Activated CD4-positive, alpha-beta T cell treated with anti-CD3 and anti-CD28 coated beads, Interleukin-2, amount 10 ng/mL, durations not matched to agents 24 days and 14 days (primary cell): ENCODE measurements around the gene RSL1D1. TPM values are rescaled to one million over a fixed set of nuclear protein-coding genes. Genes with fewer than 3 reads are reported as not detected.

Source experiments
- DNase-seq: peaks from one replicate; pipeline ENCODE4 v3.0.0; 2022
- H3K27ac Mint-ChIP-seq: one replicate; pipeline ENCODE4 v1.8.0; 2022; ENCODE audit warnings: mild to moderate bottlenecking, mixed read lengths
- H3K27me3 Mint-ChIP-seq: one replicate; pipeline ENCODE4 v1.8.0; 2022; ENCODE audit warnings: mixed read lengths
- H3K36me3 Mint-ChIP-seq: one replicate; pipeline ENCODE4 v1.8.0; 2022; ENCODE audit warnings: low read depth, mild to moderate bottlenecking, mixed read lengths
- H3K4me1 Mint-ChIP-seq: one replicate; pipeline ENCODE4 v1.8.0; 2021; ENCODE audit warnings: mixed read lengths
- H3K4me3 Mint-ChIP-seq: one replicate; pipeline ENCODE4 v1.8.0; 2022; ENCODE audit warnings: mild to moderate bottlenecking, moderate library complexity, mixed read lengths
- H3K9me3 Mint-ChIP-seq: one replicate; pipeline ENCODE4 v1.8.0; 2021; ENCODE audit warnings: mixed read lengths
- intact Hi-C: fragments of 100-400 bp; cut with micrococcal nuclease; formaldehyde crosslinking; loops from one replicate; pipeline ENCODE4 v1.15.1; 2023
- total RNA-seq: library from RNA; stranded (reverse); gene quantifications from 2 replicates; pipeline ENCODE4 v1.2.3, GENCODE V29; 2022

The RSL1D1 gene
- total RNA-seq, 1 donor from 2014 or later: 379 TPM

DNA sequence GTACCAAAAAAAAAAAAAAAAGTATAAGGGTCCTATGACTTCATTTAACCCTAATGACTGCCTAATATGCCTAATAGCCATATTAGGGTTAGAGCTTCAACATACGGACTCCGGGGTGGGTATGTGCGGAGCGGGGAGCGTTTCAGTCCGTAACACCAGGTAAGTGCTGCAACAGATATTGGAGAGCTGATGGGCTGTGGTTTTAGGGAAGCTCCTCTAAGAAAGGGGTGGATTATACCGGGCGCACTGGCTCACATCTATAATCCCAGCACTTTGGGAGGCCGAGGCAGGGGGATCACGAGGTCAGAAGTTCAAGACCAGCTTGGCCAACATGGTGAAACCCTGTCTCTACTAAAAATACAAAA lies 52.3 kb downstream of the RSL1D1 start:
- no peak for DNase-seq
- Mint-ChIP-seq H3K4me3 (peak overlapping the region; percentile 93), H3K27ac (peak overlapping the region; percentile 95), H3K4me1 (peaks cover 55% of the 10 kb centered on the region), H3K9me3 (no peaks in the 10 kb centered on the region), H3K27me3 (no peaks in the 10 kb centered on the region), H3K36me3 (peaks cover 29% of the 10 kb centered on the region)
- intact Hi-C loops: loop anchor here (5.0 kb wide), 1 partner anchor 217 kb away; no protein-coding TSS in a partner anchor

DNA sequence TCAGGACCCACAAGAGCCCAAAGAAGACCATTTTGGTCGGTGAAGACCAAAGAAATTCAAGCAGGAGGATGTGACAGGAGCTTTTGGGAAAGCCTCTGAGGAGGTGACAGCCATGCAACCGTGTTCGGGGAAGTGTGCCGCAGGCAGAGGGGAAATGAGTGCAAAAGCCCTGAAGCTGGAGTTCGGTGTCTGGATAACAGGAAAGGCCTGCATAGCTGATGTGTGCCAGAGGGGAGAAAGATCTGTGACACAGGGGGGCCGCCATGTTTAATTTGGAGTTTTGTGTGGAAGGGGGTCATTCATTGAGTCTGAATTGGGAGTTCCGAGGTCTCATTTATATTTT lies 53.4 kb downstream of the RSL1D1 start:
- DNase-seq: peak; percentile 79
- Mint-ChIP-seq H3K4me1 (peaks cover 64% of the 10 kb centered on the region), H3K27me3 (no peaks in the 10 kb centered on the region), H3K27ac (peak overlapping the region; percentile 95), H3K9me3 (no peaks in the 10 kb centered on the region), H3K36me3 (peaks cover 33% of the 10 kb centered on the region), H3K4me3 (peak overlapping the region; percentile 93)
- intact Hi-C loops: loop anchor here (1.0 to 5.0 kb wide), 5 partner anchors 15 to 216 kb away; partner anchors contain the start of genes RSL1D1 and TXNDC11

DNA sequence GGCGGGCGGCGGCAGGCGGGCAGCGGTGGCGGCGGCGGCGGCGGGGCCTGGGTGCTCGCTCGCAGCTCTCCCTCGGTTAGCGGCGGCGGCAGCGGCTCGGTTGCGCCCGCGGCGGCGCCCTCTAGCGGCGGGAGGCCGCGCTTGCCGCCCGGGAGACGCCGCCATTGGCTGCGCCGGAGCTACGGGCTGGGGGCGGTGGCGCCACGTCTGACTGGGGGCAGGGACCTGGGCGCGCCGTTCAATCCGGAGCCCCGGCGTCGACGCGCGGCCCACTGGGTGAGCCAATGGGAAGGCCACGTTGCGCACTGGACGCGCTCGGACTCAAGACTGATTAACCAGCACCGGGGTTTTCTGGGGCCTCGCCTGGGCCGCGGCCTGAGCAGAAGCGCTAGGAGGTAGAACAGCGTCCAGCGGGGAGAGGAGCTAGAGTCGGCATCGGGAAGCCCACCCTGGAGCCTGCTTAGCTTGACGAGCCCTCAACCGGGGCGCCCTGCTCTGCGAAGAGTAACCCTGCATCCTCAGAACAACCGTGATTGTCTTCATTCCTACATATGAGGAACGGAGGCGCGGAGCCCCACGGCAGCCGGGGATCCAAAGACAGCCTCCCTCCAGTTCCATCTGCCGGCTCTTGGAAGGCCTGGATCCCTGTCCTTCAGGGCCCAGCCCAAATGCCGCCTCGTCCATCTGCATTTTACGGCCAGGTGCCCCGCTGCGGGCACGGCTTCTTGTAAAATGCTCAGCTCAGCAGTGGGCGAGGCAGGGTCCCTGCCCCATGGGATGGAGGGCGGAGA lies 54.0 kb downstream of the RSL1D1 start, which contains the start of gene ZC3H7A:
TSS of gene ZC3H7A (minus strand) at position 93 of the 791 bp plus-strand sequence. CDS start 14,904 bp downstream, outside the sequence.
- intact Hi-C loops: loop anchor here (1.0 to 5.0 kb wide), 5 partner anchors 14 to 215 kb away; partner anchors contain the start of genes RSL1D1 and TXNDC11
- Mint-ChIP-seq H3K9me3 (no peaks in the 10 kb centered on the region), H3K4me1 (peaks cover 69% of the 10 kb centered on the region), H3K36me3 (peaks cover 37% of the 10 kb centered on the region), H3K27me3 (no peaks in the 10 kb centered on the region), H3K4me3 (peak within 1 kb of the TSS; percentile 93), H3K27ac (peak within 1 kb of the TSS; percentile 95)
- DNase-seq: peak; percentile 98

DNA sequence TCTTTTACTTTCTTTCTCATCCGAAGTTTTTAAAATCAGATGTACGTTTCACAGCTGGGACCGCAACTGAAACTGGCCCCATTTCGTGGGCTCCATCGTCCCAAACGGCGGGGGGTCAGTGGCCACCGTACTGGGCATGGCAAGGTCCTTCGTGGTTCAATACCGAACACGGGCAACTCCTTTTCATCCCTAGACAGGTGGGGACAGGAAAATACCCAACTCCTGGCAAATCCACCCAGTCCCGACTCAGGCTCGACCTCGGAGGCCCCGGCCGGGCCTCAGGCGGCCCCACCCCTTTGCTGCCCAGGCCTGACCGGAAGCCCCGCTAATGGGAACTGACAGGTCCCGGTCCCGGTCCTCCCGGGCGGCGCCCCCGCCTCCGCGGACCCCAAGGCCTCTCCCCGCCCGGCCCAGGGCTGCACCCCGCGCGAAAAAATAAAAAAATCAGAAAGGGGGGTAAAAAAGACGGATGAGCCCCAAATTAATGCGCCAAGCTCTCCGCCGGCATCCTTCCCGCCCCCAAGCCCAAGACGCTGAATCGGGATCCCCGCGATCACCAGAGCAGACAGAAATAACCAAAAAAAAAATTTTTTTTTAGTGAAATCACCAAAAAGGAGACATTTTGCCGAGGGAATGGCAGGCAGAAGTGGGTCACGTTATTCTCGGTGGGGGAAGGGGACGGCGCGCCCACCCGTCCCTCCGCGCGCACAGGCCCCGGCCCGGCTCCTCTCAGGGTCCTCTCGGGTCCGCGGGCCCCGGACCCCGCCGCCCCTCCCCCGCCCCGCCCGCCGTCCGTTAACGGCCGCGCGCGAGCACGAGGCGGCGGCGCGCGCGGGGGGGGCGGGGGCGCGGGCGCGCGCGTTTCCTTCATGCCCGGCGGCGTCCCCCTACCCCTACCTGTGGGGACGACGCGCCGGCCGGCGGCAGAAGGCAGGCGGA lies 54.8 kb downstream of the RSL1D1 start:
- H3K4me1 Mint-ChIP-seq: peaks cover 74% of the 10 kb centered on the region
- H3K36me3 Mint-ChIP-seq: peaks cover 37% of the 10 kb centered on the region
- DNase-seq: peak; percentile 82
- peak overlapping the region; percentile 93 for H3K27ac Mint-ChIP-seq
- intact Hi-C loops: loop anchor here (1.0 to 5.0 kb wide), 5 partner anchors 13 to 214 kb away; partner anchors contain the start of genes RSL1D1 and TXNDC11
- peak overlapping the region; percentile 87 for H3K4me3 Mint-ChIP-seq
- no peaks in the 10 kb centered on the region for H3K27me3 Mint-ChIP-seq
- H3K9me3 Mint-ChIP-seq: no peaks in the 10 kb centered on the region

DNA sequence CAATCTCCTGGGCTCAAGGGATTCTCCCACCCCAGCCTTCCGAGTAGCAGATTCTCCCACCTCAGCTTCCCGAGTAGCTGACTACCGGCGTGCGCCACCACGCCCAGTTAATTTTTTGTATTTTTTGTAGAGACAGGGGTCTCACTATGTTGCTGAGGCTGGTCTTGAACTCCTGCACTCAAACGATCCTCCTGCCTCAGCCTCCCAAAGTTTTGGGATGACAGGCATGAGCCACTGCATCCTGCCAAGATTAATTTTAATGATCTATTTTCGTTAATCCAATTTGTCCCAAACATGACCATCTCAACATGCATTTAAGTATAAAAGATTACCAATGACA lies 55.5 kb downstream of the RSL1D1 start:
- H3K4me1 Mint-ChIP-seq: peaks cover 78% of the 10 kb centered on the region
- intact Hi-C loops: loop anchor here (5.0 kb wide), 1 partner anchor 214 kb away; no protein-coding TSS in a partner anchor
- H3K4me3 Mint-ChIP-seq: peak overlapping the region; percentile 87
- peaks cover 42% of the 10 kb centered on the region for H3K36me3 Mint-ChIP-seq
- no peaks in the 10 kb centered on the region for H3K27me3 Mint-ChIP-seq
- no peaks in the 10 kb centered on the region for H3K9me3 Mint-ChIP-seq
- peak; percentile 63 for DNase-seq
- H3K27ac Mint-ChIP-seq: peak overlapping the region; percentile 93

DNA sequence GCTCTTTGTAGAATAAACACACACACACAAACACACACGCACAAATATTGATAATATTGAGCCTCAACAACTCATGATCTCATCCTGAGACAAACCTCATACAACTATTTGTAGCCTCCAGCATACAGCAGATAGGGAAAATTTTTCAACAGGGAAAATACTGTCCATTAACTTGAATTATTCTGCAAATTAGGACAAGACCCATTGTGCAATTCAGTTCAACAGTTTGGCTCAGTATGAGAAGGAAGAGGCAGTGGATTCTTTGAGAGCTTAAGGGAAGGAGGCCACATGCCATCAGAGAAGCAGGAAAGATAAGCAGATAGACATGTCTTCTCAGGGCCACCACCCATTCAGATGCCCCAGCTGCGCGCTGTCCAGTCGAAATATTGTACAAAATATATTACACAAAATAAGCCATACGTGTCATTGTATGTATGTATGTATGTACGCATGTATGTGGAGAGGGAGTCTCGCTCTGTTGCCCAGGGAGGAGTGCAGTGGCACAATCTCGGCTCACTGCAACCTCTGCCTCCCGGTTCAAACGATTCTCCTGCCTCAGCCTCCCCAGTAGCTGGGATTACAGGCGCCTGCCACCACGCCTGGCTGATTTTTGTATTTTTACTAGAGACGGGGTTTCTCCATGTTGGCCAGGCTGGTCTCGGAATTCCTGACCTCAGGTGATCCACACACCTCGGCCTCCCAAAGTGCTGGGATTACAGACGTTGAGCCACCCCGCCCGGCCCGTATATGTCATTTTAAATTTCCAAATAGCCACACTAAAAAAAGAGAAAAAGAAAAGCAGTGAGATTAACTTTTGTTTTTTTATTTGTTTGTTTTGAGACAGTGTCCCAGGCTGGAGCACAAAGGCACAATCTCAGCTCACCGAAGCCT lies 56.1 kb downstream of the RSL1D1 start:
- peak overlapping the region; percentile 87 for H3K4me3 Mint-ChIP-seq
- H3K27ac Mint-ChIP-seq: peak overlapping the region; percentile 93
- peak; percentile 62 for DNase-seq
- no peaks in the 10 kb centered on the region for H3K27me3 Mint-ChIP-seq
- H3K36me3 Mint-ChIP-seq: peaks cover 43% of the 10 kb centered on the region
- no peaks in the 10 kb centered on the region for H3K9me3 Mint-ChIP-seq
- peaks cover 77% of the 10 kb centered on the region for H3K4me1 Mint-ChIP-seq
- intact Hi-C loops: loop anchor here (5.0 kb wide), 1 partner anchor 213 kb away; no protein-coding TSS in a partner anchor

DNA sequence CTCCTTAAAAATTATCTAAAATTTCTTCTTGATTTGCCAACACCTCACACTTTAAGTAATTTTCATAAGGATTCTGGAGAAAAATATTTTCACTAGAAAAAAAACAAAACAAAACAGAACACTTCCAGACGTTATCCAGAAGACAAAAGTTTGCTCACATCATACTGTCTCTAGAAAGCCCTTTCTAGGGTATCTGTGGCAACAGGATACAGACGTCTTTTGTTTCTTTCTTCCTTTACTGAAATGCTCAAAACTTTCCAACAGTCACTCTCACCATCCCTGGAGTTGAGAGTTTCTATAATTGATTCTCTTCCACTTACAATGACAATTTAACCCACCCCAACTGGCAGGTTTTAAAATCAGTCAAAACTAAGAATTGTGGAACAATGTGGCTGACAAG lies 56.9 kb downstream of the RSL1D1 start:
- Mint-ChIP-seq H3K36me3 (peaks cover 40% of the 10 kb centered on the region), H3K9me3 (no peaks in the 10 kb centered on the region), H3K4me3 (peak overlapping the region; percentile 87), H3K27ac (peak overlapping the region; percentile 93), H3K4me1 (peaks cover 72% of the 10 kb centered on the region), H3K27me3 (no peaks in the 10 kb centered on the region)
- intact Hi-C loops: no loop called here
- no peak for DNase-seq

DNA sequence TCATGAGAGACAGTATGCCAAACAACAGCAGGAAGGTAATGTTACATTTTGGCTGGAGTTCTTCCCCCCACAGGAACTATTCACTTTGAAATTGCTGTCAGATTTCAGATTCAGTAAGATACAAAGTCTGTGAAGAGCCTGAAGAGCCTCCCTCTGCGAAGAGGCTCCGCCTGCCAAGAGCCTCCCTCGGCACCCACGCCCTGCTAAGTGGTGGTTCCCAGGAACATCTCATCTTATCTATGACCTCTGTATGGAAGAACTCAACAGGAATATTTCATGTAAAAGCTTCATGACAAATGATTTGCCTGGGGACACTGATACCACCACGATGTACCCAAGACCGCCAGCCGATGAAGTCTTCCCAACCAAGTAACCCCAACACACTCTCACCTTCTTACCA lies 57.5 kb downstream of the RSL1D1 start:
- peaks cover 38% of the 10 kb centered on the region for H3K36me3 Mint-ChIP-seq
- H3K27me3 Mint-ChIP-seq: no peaks in the 10 kb centered on the region
- no peaks in the 10 kb centered on the region for H3K9me3 Mint-ChIP-seq
- H3K4me3 Mint-ChIP-seq: peak overlapping the region; percentile 87
- peaks cover 66% of the 10 kb centered on the region for H3K4me1 Mint-ChIP-seq
- peak; percentile 70 for DNase-seq
- intact Hi-C loops: no loop called here
- H3K27ac Mint-ChIP-seq: peak overlapping the region; percentile 93

DNA sequence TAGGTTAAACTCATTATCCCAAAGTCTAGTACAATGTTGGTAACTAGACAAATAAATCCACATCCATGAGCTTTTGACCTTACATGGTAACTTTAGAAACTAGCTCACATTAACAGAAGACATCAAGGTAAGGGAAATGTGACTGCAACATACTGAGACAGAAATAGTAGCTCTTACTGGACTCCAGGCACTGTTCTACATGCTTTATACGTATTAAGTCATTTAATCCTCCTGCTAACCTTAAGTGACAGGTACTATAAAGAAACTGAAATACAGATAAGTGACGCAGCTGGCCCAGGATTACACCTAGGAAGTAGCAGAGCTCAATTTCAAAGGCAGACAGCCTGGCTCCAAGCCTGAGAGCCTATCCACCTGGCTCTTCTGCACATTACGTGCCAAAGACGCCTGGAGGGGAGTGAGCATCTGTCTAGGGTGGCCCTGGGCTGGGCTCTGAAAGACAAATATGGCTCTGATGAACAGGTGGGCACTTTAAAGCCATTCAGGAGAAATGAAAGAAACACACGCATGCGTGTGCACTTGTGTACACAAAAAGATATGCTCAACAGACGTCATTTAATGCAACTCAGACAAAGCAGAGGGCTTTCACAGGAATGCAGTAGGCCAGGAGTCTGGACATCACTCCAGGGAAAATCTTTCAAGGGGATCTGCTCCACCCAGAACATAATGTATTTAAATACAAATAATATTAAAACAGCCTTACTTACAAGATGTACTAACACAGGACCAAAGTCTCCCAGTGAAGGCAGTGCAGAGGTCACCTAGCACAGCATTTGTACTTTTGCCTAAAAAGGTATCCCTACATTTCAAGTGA lies 58.7 kb downstream of the RSL1D1 start:
- intact Hi-C loops: no loop called here
- Mint-ChIP-seq H3K36me3 (peaks cover 39% of the 10 kb centered on the region), H3K9me3 (no peaks in the 10 kb centered on the region), H3K27me3 (no peaks in the 10 kb centered on the region), H3K27ac (peak overlapping the region; percentile 93), H3K4me1 (peaks cover 63% of the 10 kb centered on the region), H3K4me3 (peak overlapping the region; percentile 65)
- peak; percentile 71 for DNase-seq

DNA sequence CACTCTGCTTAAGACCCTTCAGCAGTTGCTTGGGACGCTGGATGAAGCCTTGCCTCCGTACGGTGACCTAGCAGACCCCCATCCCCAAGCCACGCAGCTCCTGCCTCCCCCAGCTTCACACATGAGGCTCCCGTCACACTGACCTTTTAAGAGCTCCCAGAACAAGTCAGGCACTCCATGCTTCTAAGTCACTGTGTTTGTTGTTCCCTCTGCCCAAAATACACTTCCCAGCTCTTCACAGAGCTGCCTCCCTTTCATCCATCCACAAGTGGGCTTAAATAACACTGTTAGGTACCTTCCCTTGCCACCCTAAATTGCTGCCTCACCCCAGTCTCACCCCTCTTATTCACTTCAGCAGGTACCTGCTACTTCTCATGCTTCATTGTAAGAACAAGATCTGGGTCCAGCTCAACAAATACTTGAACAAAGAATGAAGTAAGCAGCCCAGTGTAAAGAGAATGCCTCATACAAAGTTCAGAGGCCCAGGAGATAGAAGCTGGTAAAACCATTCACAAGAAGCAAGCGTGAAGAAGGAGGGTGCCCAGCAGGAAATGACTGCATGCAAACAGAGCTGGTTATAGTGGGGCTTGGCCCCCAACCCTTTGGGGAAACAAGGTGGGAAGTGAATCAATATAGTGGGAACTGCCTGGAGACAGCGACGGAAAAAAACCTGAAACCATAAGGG lies 60.1 kb downstream of the RSL1D1 start:
- intact Hi-C loops: no loop called here

DNA sequence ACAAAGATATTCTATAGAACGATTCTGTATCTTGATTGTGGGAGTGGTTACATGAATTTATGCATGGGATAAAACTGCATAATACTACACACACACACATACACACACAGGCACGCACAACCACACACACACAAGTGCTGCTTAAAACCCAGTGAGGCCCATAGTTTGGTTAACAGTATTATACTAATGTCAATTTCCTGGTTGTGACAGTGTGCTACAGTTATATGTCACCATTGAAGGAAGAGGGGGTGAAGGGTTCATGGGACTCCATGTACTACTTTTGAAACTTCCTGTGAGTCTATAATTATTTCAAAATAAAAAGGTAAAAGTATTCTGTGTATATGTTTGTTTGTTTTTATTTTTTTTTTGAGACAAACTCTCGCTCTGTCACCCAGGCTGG lies 62.4 kb downstream of the RSL1D1 start:
- Mint-ChIP-seq H3K27me3 (no peaks in the 10 kb centered on the region), H3K4me1 (peaks cover 66% of the 10 kb centered on the region), H3K9me3 (no peaks in the 10 kb centered on the region), H3K36me3 (peaks cover 26% of the 10 kb centered on the region), H3K27ac (peak overlapping the region; percentile 83), H3K4me3 (no peak overlapping the region)
- intact Hi-C loops: no loop called here
- DNase-seq: no peak

More for the DNA sequence above, 60.1 kb downstream of the RSL1D1 start:
- peaks cover 76% of the 10 kb centered on the region for H3K4me1 Mint-ChIP-seq
- H3K27me3 Mint-ChIP-seq: no peaks in the 10 kb centered on the region
- no peaks in the 10 kb centered on the region for H3K9me3 Mint-ChIP-seq
- peaks cover 41% of the 10 kb centered on the region for H3K36me3 Mint-ChIP-seq
- H3K4me3 Mint-ChIP-seq: peak overlapping the region; percentile 3
- H3K27ac Mint-ChIP-seq: peak overlapping the region; percentile 78
- no peak for DNase-seq
